GM19023 (cell line): Measurements from ENCODE around the gene UBA7.
A peak's percentile ranks its signal among the peaks of the same experiment; 100 is the strongest.
"Not testable (repeated sequence)": the region's sequence is repeated elsewhere in the genome, so short reads cannot be mapped to it uniquely, and the experiment has no call there.

ENCODE experiments used
- ATAC-seq: cut with Tn5 transposase; IDR thresholded peaks from one replicate; pipeline ENCODE4 v1.9.1; 2021; ENCODE audit warnings: mild to moderate bottlenecking, moderate library complexity; ENCODE audit not compliant: unreplicated experiment

The UBA7 gene

GRCh38 chr3:49786357-49787181 is 27.2 kb downstream of the UBA7 start, which contains the start of gene IP6K1:
TSS of gene IP6K1 (minus strand) at chr3:49786542. CDS start at chr3:49748040, 38,502 bp downstream.
- peak; percentile 98 for ATAC-seq

GRCh38 chr3:49785565-49786356 is 28.0 kb downstream of the UBA7 start:
- peak; percentile 39 for ATAC-seq

- not testable (repeated sequence) for ATAC-seq
Observed at GRCh38 chr3:49782277-49782676, 31.5 kb downstream of the UBA7 start.

- ATAC-seq: no peak
Observed at GRCh38 chr3:49781415-49782199, 32.1 kb downstream of the UBA7 start.

- not testable (repeated sequence) for ATAC-seq
Observed at GRCh38 chr3:49780975-49781365, 32.8 kb downstream of the UBA7 start.

GRCh38 chr3:49780080-49780974 is 33.4 kb downstream of the UBA7 start:
- ATAC-seq: no peak

GRCh38 chr3:49779358-49780079 is 34.2 kb downstream of the UBA7 start:
- ATAC-seq: no peak

- not testable (repeated sequence) for ATAC-seq
Observed at GRCh38 chr3:49776101-49776500, 37.7 kb downstream of the UBA7 start.

- no peak for ATAC-seq
Observed at GRCh38 chr3:49775538-49775937, 38.2 kb downstream of the UBA7 start.

- ATAC-seq: no peak
Observed at GRCh38 chr3:49772703-49773102, 41.0 kb downstream of the UBA7 start.

- no peak for ATAC-seq
Observed at GRCh38 chr3:49771340-49771938, 42.3 kb downstream of the UBA7 start.

GRCh38 chr3:49769926-49770325 is 43.8 kb downstream of the UBA7 start:
- ATAC-seq: no peak

GRCh38 chr3:49769286-49769915 is 44.4 kb downstream of the UBA7 start:
- no peak for ATAC-seq

GRCh38 chr3:49763981-49764380 is 49.8 kb downstream of the UBA7 start:
- ATAC-seq: no peak

- no peak for ATAC-seq
Observed at GRCh38 chr3:49761661-49762060, 52.1 kb downstream of the UBA7 start.

GRCh38 chr3:49759226-49759625 is 54.5 kb downstream of the UBA7 start:
- ATAC-seq: no peak

- no peak for ATAC-seq
Observed at GRCh38 chr3:49757197-49757596, 56.6 kb downstream of the UBA7 start.

- ATAC-seq: no peak
Observed at GRCh38 chr3:49756036-49756435, 57.7 kb downstream of the UBA7 start.
